GM12892 (cell line): ENCODE measurements around the gene RIC3.

Experiments
- POLR2AphosphoS5 ChIP-seq: IDR thresholded peaks from 2 replicates; pipeline ENCODE4 v1.6.1; 2011; ENCODE audit warnings: low read depth, low read length, control low read depth
- TAF1 ChIP-seq: IDR thresholded peaks from 2 replicates; pipeline ENCODE4 v1.6.1; 2011; ENCODE audit warnings: low read depth, mild to moderate bottlenecking, control low read depth, low read length, borderline replicate concordance

DNA sequence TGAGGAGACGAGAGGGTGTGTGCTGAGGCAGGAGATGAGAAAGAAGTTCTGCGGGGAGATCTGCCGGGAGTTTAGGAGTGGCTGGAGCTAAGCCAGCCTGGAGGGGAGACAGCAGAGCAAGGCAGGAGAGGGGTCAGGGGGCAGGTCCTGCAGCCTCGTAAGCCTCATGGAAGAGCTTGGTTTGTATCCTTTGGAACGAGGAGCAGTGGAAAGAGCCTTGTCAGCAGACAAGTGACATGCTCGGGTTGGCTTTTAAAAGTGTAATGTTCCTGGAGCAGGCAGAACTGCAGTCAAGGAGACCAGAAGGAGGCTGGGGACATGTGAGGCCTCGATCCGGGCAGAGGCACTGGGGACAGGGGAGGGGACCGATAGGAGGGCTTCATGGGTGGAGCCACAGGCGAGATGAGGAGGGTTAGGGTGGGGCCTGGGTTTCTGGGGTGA is 109.2 kb downstream of the RIC3 start:
- TF ChIP-seq POLR2AphosphoS5 = no peak
- no peak for TF ChIP-seq TAF1
